ENCODE results near the gene SERPINA4.

DNA sequence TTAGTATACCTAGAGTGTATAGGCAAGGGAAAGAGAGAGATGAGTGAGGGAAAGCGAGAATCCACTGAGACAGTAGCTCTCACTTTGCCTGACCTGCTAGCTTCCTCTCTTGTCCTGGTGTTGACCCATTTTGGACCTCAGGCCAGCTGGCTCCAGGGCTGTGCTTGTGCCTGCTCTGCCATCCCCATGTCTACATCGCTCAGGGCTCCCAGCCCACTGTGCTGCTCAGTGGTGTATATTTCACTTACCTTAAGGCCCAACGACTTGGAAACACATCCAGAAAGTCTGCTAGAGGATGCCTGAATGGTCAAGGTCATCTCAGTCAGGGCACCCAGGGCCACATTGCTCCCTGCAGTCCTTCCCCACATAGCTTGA lies 964 bp upstream of the SERPINA4 start:
- TF ChIP-seq SIN3A (IDR thresholded peaks at IDR 0.05; ENCODE audit: borderline replicate concordance, insufficient read depth, low read length) (no peak), POLR2AphosphoS5 (IDR thresholded peaks at IDR 0.05; ENCODE audit: low read depth, low read length) (no peak), TAF1 (IDR thresholded peaks at IDR 0.05; ENCODE audit: borderline replicate concordance, insufficient read depth, low read length) (no peak), FOXP2 (optimal IDR thresholded peaks at IDR 0.05; ENCODE audit: borderline replicate concordance, extremely low read depth, extremely low read length, insufficient read depth) (no peak)
- TF ChIP-seq, protein P1, sequence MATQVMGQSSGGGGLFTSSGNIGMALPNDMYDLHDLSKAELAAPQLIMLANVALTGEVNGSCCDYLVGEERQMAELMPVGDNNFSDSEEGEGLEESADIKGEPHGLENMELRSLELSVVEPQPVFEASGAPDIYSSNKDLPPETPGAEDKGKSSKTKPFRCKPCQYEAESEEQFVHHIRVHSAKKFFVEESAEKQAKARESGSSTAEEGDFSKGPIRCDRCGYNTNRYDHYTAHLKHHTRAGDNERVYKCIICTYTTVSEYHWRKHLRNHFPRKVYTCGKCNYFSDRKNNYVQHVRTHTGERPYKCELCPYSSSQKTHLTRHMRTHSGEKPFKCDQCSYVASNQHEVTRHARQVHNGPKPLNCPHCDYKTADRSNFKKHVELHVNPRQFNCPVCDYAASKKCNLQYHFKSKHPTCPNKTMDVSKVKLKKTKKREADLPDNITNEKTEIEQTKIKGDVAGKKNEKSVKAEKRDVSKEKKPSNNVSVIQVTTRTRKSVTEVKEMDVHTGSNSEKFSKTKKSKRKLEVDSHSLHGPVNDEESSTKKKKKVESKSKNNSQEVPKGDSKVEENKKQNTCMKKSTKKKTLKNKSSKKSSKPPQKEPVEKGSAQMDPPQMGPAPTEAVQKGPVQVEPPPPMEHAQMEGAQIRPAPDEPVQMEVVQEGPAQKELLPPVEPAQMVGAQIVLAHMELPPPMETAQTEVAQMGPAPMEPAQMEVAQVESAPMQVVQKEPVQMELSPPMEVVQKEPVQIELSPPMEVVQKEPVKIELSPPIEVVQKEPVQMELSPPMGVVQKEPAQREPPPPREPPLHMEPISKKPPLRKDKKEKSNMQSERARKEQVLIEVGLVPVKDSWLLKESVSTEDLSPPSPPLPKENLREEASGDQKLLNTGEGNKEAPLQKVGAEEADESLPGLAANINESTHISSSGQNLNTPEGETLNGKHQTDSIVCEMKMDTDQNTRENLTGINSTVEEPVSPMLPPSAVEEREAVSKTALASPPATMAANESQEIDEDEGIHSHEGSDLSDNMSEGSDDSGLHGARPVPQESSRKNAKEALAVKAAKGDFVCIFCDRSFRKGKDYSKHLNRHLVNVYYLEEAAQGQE (IDR thresholded peaks at IDR 0.05; ENCODE audit: insufficient read depth in 1 of 2, low read depth in 2 of 2, low read length in 2 of 2) = no peak

All from PFSK-1 (cell line).